ENCODE measurements around the gene RORC.
"Not testable (repeated sequence)": the region's sequence is repeated elsewhere in the genome, so short reads cannot be mapped to it uniquely, and the experiment has no call there.

The RORC gene

DNA sequence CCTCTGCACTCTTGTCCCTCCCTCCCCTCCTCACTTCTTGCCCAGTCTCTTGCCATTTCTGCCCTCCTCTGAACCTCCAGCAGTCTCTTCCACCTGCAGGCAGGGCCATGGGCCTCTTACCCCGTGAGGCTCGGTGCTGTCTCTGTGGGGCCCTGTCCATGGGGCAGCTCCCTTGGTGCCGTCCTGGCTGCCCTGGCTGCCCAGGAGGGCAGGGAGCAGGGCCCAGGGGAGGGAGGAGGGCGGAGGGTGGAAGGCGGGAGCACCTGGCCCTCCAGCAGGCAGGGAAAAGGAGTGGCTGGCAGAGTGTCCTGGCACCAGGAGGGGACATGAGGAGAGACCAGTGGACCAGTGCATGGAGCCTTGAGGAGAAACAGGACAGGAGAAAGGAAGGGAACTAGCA is at the start of gene RORC:
RORC (minus strand) TSS at position 198 of the 400 bp plus-strand sequence; CDS start at position 160, 38 bp downstream.
- peaks cover 2% of the 10 kb centered on the region for H3K36me3 Mint-ChIP-seq (ENCODE audit: low read depth)
- no peaks in the 10 kb centered on the region for H3K9me3 Mint-ChIP-seq
- H3K4me3 Mint-ChIP-seq: peak within 1 kb of the TSS; percentile 15
- H3K4me1 Mint-ChIP-seq (ENCODE audit: low read depth): peaks cover 52% of the 10 kb centered on the region
- peak within 1 kb of the TSS; percentile 91 for H3K27ac Mint-ChIP-seq
- H3K27me3 Mint-ChIP-seq (ENCODE audit: low read depth): no peaks in the 10 kb centered on the region

DNA sequence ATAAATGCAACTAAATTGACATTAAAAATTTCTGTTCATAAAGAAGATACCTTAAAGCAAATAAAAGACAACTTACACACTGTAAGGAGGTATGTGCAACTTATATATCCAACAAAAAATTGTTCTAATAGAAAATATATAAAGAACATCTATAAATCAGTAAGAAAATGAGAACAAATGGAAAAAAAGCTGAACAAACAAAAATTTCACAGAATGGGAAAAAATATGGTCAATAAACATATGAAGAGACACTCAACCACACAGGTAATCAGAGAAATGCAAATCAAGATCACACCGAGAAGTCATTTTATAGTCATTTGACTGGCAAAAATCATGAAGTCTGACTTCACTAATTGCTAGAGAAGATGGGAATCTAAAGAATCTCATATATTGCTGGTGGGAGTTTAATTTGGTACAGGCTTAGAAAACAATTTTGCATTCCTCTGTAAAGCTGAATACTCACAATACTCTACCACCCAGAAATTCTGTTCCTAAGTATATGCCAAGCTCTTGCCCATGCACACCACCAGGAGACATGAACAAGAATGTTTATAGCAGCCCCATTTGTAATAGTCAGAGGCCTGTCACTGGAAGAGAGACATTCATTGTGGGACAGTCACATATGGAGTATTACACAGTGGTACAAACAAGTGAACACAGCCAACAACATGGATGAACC is 44.0 kb upstream of the RORC start:
- peaks cover 1% of the 10 kb centered on the region for H3K4me1 Mint-ChIP-seq (ENCODE audit: low read depth)
- H3K27ac Mint-ChIP-seq: no peak overlapping the region
- H3K9me3 Mint-ChIP-seq: no peaks in the 10 kb centered on the region
- H3K27me3 Mint-ChIP-seq (ENCODE audit: low read depth): no peaks in the 10 kb centered on the region
- H3K4me3 Mint-ChIP-seq: no peak overlapping the region
- H3K36me3 Mint-ChIP-seq (ENCODE audit: low read depth): peaks cover 25% of the 10 kb centered on the region

DNA sequence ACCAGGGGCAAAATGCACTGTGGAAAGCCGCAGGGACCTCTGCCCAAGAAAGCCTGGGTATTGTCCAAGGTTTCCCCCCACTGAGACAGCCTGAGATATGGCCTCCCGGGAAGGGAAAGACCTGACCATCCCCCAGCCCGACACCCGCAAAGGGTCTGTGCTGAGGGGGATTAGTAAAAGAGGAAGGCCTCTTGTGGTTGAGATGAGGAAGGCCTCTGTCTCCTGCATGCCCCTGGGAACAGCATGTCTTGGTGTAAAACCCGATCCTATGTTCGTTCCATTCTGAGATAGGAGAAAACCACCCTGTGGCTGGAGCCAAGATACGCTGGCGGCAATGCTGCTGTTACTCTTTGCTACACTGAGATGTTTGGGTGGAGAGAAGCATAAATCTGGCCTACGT is 41.2 kb upstream of the RORC start:
- not testable (repeated sequence) for H3K27me3 Mint-ChIP-seq (ENCODE audit: low read depth); H3K4me3 Mint-ChIP-seq; H3K27ac Mint-ChIP-seq; H3K4me1 Mint-ChIP-seq (ENCODE audit: low read depth); H3K9me3 Mint-ChIP-seq
- H3K36me3 Mint-ChIP-seq (ENCODE audit: low read depth): peaks cover 21% of the 10 kb centered on the region

DNA sequence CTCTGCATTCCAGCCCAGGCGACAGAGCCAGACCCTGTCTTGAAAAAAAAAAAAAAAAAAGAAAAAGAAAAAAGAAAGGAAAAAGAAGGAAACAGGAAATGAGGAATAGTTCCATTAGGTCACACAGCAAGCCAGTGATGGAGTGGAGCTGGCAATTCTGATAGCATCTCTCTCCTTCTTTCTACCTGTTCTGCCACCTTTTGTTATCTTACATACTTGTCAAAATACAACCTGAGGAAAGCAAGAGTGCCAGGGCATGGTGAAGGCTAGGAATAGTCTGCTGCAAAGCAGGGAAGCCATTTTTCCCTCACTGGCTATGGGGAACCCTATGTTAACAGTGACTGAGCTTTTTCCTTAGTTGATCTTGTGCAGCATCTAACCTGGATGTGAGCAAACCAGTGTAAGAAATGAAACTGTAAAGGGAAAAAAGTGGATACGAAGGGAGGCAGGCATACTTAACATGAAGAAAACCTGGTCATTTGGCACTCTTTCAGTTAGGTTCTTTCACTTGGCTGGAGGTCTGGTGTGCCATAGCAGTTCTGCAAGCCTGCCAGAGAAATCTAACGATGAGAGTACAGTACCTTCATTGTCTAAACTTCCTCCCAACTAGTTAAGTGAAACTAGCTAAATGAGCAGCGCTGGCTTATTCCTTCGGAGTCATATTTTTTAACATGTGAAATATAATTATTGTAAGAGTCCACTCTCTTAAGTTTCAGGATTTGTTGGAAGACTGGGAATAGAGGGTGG is 39.9 kb upstream of the RORC start:
- H3K4me1 Mint-ChIP-seq (ENCODE audit: low read depth): peaks cover 1% of the 10 kb centered on the region
- peaks cover 6% of the 10 kb centered on the region for H3K27me3 Mint-ChIP-seq (ENCODE audit: low read depth)
- peaks cover 14% of the 10 kb centered on the region for H3K36me3 Mint-ChIP-seq (ENCODE audit: low read depth)
- H3K27ac Mint-ChIP-seq: no peak overlapping the region
- no peak overlapping the region for H3K4me3 Mint-ChIP-seq
- no peaks in the 10 kb centered on the region for H3K9me3 Mint-ChIP-seq

DNA sequence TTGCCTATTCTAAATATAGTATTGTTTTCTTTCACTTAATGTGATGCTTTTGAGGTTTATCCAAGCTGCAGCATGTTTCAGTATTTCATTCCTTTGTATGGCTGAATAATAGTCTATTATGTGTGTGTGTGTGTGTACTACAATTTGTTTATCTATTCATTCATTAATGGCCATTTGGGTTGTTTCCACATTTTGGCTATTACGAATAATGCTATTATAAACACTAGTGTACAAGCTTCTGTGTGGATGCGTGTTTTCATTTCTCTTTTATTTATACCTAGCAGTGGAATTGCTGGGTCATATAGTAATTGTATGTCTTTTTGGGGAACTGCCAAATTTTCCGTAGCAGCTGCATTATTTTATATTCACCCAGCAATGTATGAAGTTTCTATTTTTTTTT is 36.9 kb upstream of the RORC start:
- H3K27ac Mint-ChIP-seq: no peak overlapping the region
- H3K9me3 Mint-ChIP-seq: no peaks in the 10 kb centered on the region
- H3K36me3 Mint-ChIP-seq (ENCODE audit: low read depth): peaks cover 4% of the 10 kb centered on the region
- no peak overlapping the region for H3K4me3 Mint-ChIP-seq
- H3K27me3 Mint-ChIP-seq (ENCODE audit: low read depth): peaks cover 6% of the 10 kb centered on the region
- H3K4me1 Mint-ChIP-seq (ENCODE audit: low read depth): no peaks in the 10 kb centered on the region

DNA sequence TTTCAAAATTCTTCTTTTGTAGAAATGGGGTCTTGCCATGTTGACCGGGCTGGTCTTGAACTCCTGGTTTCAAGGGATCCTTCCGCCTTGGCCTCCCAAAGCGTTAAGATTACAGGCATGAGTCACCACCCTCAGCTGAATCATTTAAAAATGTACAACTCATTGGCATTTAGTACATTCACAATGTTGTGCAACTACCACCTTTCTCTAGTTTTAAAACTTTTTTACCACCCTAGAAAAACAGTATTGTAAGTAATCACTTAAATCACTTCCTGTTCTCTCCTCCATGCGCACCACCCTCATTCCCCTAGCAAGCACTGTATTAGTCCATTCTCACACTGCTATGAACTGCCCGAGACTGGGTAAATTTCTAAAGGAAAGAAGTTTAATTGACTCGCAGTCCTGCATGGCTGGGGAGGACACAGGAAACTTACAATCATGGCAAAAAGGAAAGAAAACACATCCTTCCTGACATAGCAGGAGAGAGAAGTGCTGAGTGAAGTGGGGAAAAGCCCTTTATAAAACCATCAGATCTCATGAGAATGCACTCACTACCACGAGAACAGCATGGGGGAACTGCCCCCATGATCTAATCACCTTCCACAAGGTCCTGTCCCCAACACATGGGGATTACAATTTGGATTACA is 36.3 kb upstream of the RORC start:
- Mint-ChIP-seq H3K36me3 (ENCODE audit: low read depth) (no peaks in the 10 kb centered on the region), H3K9me3 (no peaks in the 10 kb centered on the region), H3K27me3 (ENCODE audit: low read depth) (peaks cover 6% of the 10 kb centered on the region), H3K4me3 (no peak overlapping the region), H3K27ac (no peak overlapping the region), H3K4me1 (ENCODE audit: low read depth) (no peaks in the 10 kb centered on the region)

DNA sequence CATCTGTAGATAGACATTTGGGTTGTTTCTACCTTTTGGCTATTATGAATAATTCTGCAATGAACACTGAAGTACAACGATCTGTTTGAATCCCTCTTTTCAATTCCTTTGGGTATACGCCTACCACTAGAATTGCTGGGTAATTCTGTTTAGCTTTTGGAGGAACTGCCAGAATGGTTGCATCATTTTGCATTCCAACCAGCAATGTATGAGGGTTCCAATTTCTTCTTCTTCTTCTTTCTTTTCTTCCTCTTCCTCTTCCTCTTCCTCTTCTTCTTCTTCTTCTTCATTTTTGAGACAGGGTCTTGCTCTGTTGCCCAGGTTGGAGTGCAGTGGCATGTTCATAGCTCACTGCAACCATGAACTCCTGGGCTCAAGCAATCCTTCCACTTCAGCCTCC is 35.7 kb upstream of the RORC start:
- no peaks in the 10 kb centered on the region for H3K36me3 Mint-ChIP-seq (ENCODE audit: low read depth)

DNA sequence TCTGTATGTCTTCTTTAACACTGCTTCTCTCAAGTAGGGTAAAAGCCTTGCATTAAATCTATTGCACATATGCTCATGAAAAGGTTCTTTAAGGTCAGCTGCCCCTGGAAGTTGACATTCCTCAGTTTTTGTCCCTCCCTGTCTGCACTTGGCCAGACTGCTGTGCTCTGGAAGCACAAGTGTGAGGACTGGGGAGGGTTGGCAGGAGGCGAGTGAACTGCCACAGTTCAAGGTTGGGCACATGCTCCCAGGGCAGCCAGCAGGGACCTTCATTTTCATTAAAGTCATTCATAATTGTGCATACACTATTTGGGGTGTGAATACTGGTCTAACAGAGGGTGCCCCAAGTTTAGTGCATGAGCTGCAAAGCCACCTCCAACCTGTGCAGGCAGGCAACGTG is 32.8 kb upstream of the RORC start:
- H3K4me3 Mint-ChIP-seq: no peak overlapping the region
- no peaks in the 10 kb centered on the region for H3K36me3 Mint-ChIP-seq (ENCODE audit: low read depth)
- peaks cover 6% of the 10 kb centered on the region for H3K27me3 Mint-ChIP-seq (ENCODE audit: low read depth)
- H3K4me1 Mint-ChIP-seq (ENCODE audit: low read depth): no peaks in the 10 kb centered on the region
- no peaks in the 10 kb centered on the region for H3K9me3 Mint-ChIP-seq
- H3K27ac Mint-ChIP-seq: no peak overlapping the region

More for the DNA sequence above, 35.7 kb upstream of the RORC start:
- no peaks in the 10 kb centered on the region for H3K4me1 Mint-ChIP-seq (ENCODE audit: low read depth)
- no peaks in the 10 kb centered on the region for H3K9me3 Mint-ChIP-seq
- H3K27ac Mint-ChIP-seq: no peak overlapping the region
- H3K4me3 Mint-ChIP-seq: no peak overlapping the region
- peaks cover 6% of the 10 kb centered on the region for H3K27me3 Mint-ChIP-seq (ENCODE audit: low read depth)

DNA sequence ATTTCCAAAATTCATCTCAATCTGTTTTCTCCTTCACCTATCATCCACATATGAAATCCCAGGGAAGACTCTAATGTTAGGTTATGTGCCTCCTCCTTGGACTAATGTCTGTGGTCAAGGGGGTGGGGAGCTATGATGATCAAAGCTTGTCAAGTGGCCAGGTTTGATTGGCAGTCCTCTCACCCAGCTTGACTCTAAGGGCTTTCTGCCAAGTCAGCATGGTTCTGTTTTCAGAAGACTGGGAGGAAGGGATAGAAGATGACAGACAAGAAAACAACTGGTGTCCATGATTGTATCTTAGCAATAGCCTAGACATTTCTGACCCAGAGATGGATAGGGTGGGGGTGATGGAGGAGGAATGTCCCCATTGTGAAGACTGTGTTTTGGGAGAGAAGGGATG is 31.0 kb upstream of the RORC start:
- H3K4me3 Mint-ChIP-seq: no peak overlapping the region
- H3K9me3 Mint-ChIP-seq: no peaks in the 10 kb centered on the region
- H3K27ac Mint-ChIP-seq: no peak overlapping the region
- H3K36me3 Mint-ChIP-seq (ENCODE audit: low read depth): no peaks in the 10 kb centered on the region
- no peaks in the 10 kb centered on the region for H3K4me1 Mint-ChIP-seq (ENCODE audit: low read depth)
- peaks cover 3% of the 10 kb centered on the region for H3K27me3 Mint-ChIP-seq (ENCODE audit: low read depth)

DNA sequence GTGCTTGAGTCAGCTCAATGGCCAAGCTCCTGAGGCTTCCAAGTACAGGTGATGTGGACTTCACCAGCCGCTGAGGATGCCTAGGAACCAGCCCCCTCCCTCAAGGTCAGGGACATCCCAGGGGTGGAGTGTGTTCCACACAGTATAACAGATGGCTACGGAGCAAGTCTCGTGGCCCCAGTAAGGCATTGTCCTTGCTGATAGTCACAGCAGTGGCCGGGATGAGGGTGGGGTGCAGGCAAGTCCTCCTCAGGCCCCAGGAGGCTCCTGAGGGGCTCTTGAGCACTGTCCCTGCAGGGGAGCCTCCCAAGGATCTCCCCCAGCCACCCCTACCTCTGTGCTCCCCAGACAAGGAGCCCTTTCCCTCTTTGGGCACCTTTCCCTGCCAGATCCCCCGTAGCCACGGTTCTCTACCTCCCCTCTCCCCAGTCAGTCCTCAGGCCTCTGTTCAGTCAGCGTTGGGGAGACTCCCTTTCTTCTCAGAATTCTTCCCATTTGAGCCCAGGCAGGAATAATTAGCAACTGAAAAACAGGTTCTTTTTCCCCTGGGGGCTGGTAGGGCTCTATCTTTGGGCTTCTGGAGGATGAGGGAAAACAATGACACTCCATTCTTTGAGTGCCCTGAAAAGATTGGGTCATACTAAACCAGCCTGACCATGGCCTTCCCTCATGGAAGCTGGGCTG is 29.0 kb upstream of the RORC start:
- no peaks in the 10 kb centered on the region for H3K9me3 Mint-ChIP-seq
- no peak overlapping the region for H3K27ac Mint-ChIP-seq
- H3K27me3 Mint-ChIP-seq (ENCODE audit: low read depth): no peaks in the 10 kb centered on the region
- no peak overlapping the region for H3K4me3 Mint-ChIP-seq
- H3K4me1 Mint-ChIP-seq (ENCODE audit: low read depth): no peaks in the 10 kb centered on the region
- no peaks in the 10 kb centered on the region for H3K36me3 Mint-ChIP-seq (ENCODE audit: low read depth)

DNA sequence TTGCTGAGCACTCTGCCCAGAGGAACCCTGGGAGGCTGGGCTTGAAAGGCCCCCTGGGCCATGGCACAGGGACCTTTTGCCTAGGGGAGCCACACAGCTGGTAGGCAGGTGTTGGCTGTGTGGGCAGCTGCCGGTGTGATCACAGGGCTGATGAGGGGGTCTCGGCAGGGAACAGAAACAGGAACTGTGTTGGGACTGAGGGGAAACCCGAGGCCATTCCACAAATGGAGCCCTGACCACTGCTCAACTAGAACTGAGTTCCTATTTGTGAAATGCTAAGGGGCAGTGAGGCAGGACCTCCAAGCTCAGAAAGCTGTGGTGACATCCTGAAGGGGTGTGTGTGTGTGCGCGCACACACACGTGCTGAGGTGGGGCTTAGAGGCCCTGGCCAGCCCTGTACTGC is 28.3 kb upstream of the RORC start:
- Mint-ChIP-seq H3K9me3 (no peaks in the 10 kb centered on the region), H3K36me3 (ENCODE audit: low read depth) (no peaks in the 10 kb centered on the region), H3K4me1 (ENCODE audit: low read depth) (no peaks in the 10 kb centered on the region), H3K4me3 (no peak overlapping the region), H3K27ac (no peak overlapping the region), H3K27me3 (ENCODE audit: low read depth) (no peaks in the 10 kb centered on the region)

DNA sequence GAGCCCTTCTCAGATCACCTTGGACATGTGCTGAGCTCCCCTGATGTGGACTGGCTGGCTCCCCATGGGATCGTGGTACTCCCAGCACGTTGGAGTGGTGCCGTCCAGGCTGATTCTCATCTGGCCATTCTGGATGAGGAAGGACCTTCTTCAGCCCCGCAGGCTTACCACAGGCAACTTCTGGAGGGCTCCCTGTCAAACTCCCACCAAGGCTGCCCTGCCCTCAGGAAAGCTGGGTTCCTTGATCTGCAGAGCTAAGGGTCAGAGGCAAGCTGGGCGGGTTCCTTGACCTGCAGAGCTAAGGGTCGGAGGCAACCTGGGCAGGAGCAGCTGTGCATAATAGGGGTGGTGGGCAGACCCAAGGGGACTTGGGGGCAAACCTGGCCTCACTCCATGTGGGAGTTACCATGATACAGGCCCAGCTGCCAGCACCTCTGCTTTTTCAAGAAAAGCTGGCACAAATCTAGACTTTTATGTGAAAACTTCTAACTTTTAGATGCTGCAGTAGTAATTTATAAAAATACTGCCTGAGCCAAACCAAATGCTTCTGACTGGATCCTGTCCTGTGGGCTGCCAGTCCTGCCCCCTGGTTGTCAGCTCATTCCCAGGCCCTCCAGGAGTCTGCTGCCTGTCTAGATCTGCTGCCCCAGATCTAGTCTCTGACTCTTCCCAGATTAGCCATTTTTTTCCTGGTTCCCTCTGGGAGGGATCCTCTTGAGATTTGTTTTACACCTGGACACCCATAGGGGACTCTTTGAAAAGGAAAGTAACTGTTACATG is 27.5 kb upstream of the RORC start:
- H3K9me3 Mint-ChIP-seq: no peaks in the 10 kb centered on the region
- no peak overlapping the region for H3K27ac Mint-ChIP-seq
- H3K36me3 Mint-ChIP-seq (ENCODE audit: low read depth): no peaks in the 10 kb centered on the region
- no peaks in the 10 kb centered on the region for H3K27me3 Mint-ChIP-seq (ENCODE audit: low read depth)
- no peaks in the 10 kb centered on the region for H3K4me1 Mint-ChIP-seq (ENCODE audit: low read depth)
- no peak overlapping the region for H3K4me3 Mint-ChIP-seq

DNA sequence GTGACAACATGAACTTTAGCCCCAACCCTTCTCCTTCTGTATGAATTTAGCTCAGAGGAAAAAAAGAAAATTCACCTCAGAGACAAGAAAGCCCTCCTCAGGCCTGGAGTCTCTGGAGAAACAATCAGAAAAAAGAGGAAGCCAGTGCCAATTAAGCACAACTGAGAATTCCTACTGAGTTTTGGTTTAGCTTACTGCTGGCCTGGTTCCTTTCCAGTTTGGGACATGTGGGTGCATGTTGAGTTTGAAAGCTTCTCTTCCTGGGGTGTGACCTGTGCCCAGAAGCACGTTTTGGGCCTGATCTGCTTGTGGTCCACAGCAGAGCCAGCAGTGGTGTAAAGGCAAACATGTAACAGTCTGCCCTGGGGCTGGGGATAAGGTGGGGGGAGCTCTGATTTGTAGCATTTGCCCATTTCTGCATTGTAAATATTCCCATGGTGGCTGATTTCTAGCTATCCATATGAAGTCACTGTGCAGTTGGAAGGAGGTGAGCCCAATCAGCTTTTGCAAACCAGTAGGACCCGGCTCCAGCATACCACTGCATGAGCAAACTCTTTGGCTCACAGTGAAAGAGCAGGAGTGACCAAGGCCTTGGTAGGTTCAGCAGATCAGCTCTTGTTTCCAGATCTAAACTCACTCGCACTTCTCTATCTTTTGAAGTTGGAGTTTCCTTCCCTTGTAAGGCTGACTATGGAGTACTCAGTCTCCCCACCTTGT is 26.6 kb upstream of the RORC start:
- no peak overlapping the region for H3K4me3 Mint-ChIP-seq
- no peaks in the 10 kb centered on the region for H3K4me1 Mint-ChIP-seq (ENCODE audit: low read depth)
- no peaks in the 10 kb centered on the region for H3K36me3 Mint-ChIP-seq (ENCODE audit: low read depth)
- no peak overlapping the region for H3K27ac Mint-ChIP-seq
- H3K27me3 Mint-ChIP-seq (ENCODE audit: low read depth): no peaks in the 10 kb centered on the region
- no peaks in the 10 kb centered on the region for H3K9me3 Mint-ChIP-seq

All from T-helper 1 cell treated with Interleukin-12 subunit alpha and Interleukin-12 subunit beta and Interleukin-4 antibody, amounts not matched to agents 30 μg/mL and 1 μg/mL, for 36 hours (primary cell).